AG08395 (cell line): ENCODE measurements around the gene NRG3.

ENCODE experiments used
- DNase-seq: peaks from one replicate; pipeline ENCODE4 v3.0.0; 2012; ENCODE audit warnings: mixed read lengths, low spot score

NRG3 gene

GRCh38 chr10:82826132-82826531 is 951.1 kb downstream of the NRG3 start:
- DNase-seq = peak; percentile 80

GRCh38 chr10:82827901-82828300 is 952.9 kb downstream of the NRG3 start:
- peak; percentile 39 for DNase-seq

DNA sequence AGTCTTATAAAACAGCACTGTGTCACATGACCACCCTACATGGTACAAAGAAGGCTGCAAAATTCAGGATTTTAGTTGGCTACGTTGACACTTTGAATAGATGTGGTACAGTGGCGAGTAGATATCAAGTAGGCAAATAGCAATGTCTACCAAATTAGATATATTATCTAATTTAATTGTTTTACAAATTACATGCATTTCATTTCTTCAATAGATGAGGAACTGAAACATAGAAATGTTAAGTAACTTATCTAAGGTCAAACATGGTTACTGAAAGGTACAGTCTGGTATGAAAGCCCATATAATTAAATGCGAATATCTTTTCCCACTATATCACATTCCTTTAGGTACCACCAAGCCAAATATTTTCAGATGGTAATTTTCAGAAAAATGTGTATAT is 972.2 kb downstream of the NRG3 start:
- no peak for DNase-seq

DNA sequence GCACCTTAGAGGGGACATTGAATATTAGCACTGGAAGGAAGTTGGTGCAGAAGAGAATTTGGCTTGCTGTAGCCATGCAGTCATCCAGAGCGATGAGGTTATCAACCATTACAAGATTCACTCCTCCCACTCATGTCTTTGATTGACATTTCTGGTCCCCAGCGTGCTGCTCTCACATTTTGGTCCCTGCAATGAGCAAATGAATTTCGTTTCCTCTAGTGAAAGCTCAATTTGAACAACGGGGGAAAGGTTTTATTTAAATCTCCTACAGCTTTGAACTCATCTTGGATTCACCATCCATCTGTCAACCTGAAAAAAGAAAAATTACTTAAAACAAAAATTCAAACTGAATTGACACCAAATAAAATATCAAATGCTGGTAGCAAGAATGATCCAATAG is 975.2 kb downstream of the NRG3 start:
- DNase-seq = no peak

GRCh38 chr10:82856957-82857613 is 982.1 kb downstream of the NRG3 start:
- DNase-seq = no peak

DNA sequence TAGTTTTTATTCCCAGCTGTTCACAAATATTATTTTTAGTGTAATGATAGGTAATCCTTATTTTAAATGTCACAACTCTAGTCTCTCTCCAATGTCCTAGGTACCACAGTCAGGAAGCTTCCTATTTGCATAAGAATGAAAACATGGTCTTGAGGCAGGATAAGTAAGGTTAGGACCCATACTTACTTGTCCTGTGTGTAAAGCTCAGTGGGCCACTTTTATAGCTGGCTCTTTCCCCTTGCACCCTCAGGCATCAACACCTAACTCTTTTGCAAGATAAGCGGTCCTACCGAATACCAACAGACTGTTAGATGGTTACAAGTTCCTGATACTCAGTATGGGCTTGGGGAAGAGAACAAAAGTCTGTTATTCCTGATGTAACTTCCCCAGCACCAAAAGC is 986.9 kb downstream of the NRG3 start:
- no peak for DNase-seq

GRCh38 chr10:82865366-82865765 is 990.4 kb downstream of the NRG3 start:
- no peak for DNase-seq

GRCh38 chr10:82866424-82867020 is 991.5 kb downstream of the NRG3 start:
- DNase-seq = peak; percentile 31

GRCh38 chr10:82867056-82867455 is 992.1 kb downstream of the NRG3 start:
- DNase-seq = no peak

- DNase-seq = peak; percentile 10
Observed at GRCh38 chr10:82874671-82875070, 999.7 kb downstream of the NRG3 start.

DNA sequence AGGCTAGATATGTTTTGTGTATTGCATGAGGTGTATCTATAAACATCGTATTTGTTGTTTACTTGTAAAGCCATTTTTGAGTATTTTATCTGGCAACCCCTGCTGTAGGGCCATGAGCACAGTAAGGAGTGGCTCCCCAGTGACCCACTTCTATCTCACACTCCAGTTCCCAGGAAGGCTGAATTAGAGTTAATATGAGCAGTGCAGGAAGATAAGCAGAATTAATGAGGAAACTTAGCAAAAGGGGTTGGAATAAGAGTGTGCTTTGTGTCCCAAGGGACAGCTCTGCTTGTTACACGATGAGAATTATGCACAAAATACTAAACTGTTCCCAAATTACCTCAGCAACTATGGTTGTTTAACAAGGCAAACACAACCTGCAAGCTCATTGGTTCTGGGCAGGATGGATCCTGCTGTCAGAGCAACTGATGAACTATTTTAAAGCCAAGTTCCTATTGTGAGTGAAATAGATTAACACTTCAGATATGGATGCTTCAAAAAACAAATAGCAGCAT is 1005.8 kb downstream of the NRG3 start:
- no peak for DNase-seq

GRCh38 chr10:82882722-82883121 is 1007.7 kb downstream of the NRG3 start:
- DNase-seq = no peak

- no peak for DNase-seq
Observed at GRCh38 chr10:82883603-82884002, 1008.6 kb downstream of the NRG3 start.

DNA sequence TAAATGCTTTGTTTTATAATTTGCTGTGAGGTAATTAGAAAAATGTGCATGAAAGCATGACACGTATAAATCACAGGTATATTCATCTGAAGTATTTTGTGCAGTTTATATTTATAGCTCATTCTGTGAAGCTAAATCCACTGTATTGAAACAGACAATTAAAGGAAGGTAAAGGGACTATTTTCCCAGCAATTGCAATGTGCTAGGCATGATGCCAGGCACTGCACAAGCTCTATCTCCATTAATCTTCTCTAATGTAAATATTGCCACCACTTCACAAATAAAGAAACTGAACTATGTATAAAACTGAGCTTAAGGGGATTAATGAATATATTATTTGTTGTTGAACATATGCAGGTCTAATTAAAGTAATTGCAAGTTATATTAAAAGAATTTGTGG is 1012.5 kb downstream of the NRG3 start:
- no peak for DNase-seq

GRCh38 chr10:82888809-82889455 is 1013.9 kb downstream of the NRG3 start:
- no peak for DNase-seq

- no peak for DNase-seq
Observed at GRCh38 chr10:82889728-82890127, 1014.7 kb downstream of the NRG3 start.

DNA sequence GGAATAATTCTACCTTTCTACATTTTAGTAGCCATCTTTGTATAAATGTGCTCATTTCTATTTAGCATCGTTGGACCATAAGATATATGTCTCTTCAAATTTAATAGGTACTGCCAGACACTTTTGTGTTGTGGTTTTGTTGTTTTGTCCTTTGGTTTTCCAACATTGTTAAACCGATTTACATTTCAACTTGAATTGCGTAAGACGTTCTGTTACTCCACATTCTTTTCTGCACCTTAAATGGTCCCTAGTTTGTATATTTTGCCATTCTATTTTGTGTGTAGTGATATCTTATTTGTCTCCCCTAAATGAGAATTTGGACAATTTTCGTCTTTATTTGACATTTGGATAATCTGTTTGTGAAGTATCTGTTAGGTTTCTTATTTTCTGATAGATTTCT is 1015.6 kb downstream of the NRG3 start:
- DNase-seq = no peak

GRCh38 chr10:82908096-82908495 is 1033.1 kb downstream of the NRG3 start:
- DNase-seq = no peak

GRCh38 chr10:82908751-82909150 is 1033.8 kb downstream of the NRG3 start:
- DNase-seq = no peak

- no peak for DNase-seq
Observed at GRCh38 chr10:82910301-82910700, 1035.3 kb downstream of the NRG3 start.

GRCh38 chr10:82914655-82915136 is 1039.7 kb downstream of the NRG3 start:
- DNase-seq = no peak

- no peak for DNase-seq
Observed at GRCh38 chr10:82916941-82917340, 1041.9 kb downstream of the NRG3 start.

GRCh38 chr10:82918022-82918421 is 1043.0 kb downstream of the NRG3 start:
- no peak for DNase-seq
